Right lobe of liver (tissue), 6 donors: ENCODE data around the gene ARID4A. TPM values are rescaled to one million over a fixed set of nuclear protein-coding genes. Genes with fewer than 3 reads are reported as not detected.

Source experiments
- ATAC-seq, 4 donors: fragments of 200-7000 bp; cut with Tn5 transposase; one replicate each; pipeline ENCODE4 v1.9.1; 2020; ENCODE audit warnings: mild to moderate bottlenecking in 4 of 4, moderate library complexity in 4 of 4
- DNase-seq, 3 donors: peaks; one replicate each; pipeline ENCODE4 v3.0.0-alpha.2; 2020
- H3K27ac ChIP-seq, 3 donors: fragments of 200-600 bp; one replicate each; pipeline ENCODE4 v1.8.0; 2022
- H3K27me3 ChIP-seq, 2 donors: fragments of 200-600 bp; one replicate each; pipeline ENCODE4 v1.8.0; 2022
- H3K36me3 ChIP-seq, 4 donors: fragments of 200-600 bp; sonication (generic) in 1 of 4; one replicate each; pipeline versions ENCODE4 v1.5.1 to v1.8.0; 2017 to 2022; ENCODE audit warnings: control low read depth in 1 of 4
- H3K4me1 ChIP-seq, 4 donors: fragments of 200-600 bp; sonication (generic) in 1 of 4; one replicate each; pipeline versions ENCODE4 v1.5.1 to v1.8.0; 2017 to 2022; ENCODE audit warnings: control low read depth in 1 of 4
- H3K4me3 ChIP-seq, 3 donors: fragments of 200-600 bp; one replicate each; pipeline ENCODE4 v1.8.0; 2022
- H3K9me3 ChIP-seq, 4 donors: fragments of 200-600 bp; sonication (generic) in 1 of 4; one replicate each; pipeline versions ENCODE4 v1.5.1 to v1.8.0; 2017 to 2022; ENCODE audit warnings: control low read depth in 1 of 4
- POLR2A ChIP-seq: fragments of 450-650 bp; IDR thresholded peaks from one replicate; pipeline ENCODE4 v1.6.1; 2017; ENCODE audit warnings: antibody characterized with exemption, mild to moderate bottlenecking
- WGBS: methylation state at CpG from one replicate; pipeline ENCODE4 v1.1.6; 2018; ENCODE audit warnings: low coverage, low lambda C conversion rate; ENCODE audit not compliant: insufficient coverage; ENCODE audit errors: missing lambda C conversion rate; 5-methylcytosine and 5-hydroxymethylcytosine counted together
- intact Hi-C, 2 donors: fragments of 100-400 bp; cut with DNase I; formaldehyde crosslinking; loops; one replicate each; pipeline versions ENCODE4 v1.11.2 to v1.14.1; 2022
- total RNA-seq, 6 experiments: library from RNA; depleted of rRNA in 2 of 6; stranded (reverse); fragments of >200 nt in 2 of 6; fragmentation: NEBNext Ultra II Directional in 3 of 6; extraction: Animal tissue kit (Norgen Biotek cat#: 25700) in 3 of 6; gene quantifications; one replicate each; pipeline versions ENCODE4 v1.1.0 to v1.2.4, GENCODE V29; 2016 to 2023
- TF ChIP-seq, protein P1 (sequence below), 4 donors: fragments of 200-600 bp in 3 of 4; fragments of 450-650 bp in 1 of 4; IDR thresholded peaks; one replicate each; pipeline versions ENCODE4 v1.5.1 to v1.8.0; 2016 to 2022; ENCODE audit warnings: antibody characterized with exemption in 4 of 4, mild to moderate bottlenecking in 2 of 4
- donor health status: DM: no; HTN: yes; CAD: no.
- donor health status: DM: no; HTN: no; CAD: no.
- donor health status: DM: no; HTN: no; CAD: no.
- donor health status: DM: no; HTN: yes; CAD: no.
- donor health status: DM: no; HTN: yes; CAD: no.

Gene ARID4A
- total RNA-seq, 6 experiments from 2014 or later, result 7.6 to 22.1 (median 15.7) TPM

DNA sequence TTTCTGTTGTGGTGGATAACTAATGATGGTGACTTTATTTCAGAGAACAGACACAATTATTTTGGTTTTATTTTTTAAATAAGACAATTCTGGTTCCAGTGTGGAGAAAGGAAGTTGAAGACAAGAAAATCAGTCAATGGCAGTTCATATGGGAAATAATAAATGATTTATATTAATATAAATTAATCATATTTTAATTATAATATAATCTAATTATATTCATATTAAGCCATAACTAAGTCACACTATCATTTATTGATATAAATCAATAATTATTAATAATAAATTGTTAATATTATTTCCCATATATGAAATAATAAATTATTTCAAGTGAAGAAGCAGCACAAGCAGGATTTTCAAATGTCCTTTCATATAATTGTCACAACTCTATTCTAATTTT lies 100.1 kb downstream of the ARID4A start:
- Histone ChIP-seq H3K4me3 (no peak overlapping the region), H3K27ac (no peak overlapping the region), H3K4me1 (peaks cover 0 to 6% (median 2%) of the 10 kb centered on the region in 4 donors), H3K36me3 (no peaks in the 10 kb centered on the region), H3K27me3 (no peaks in the 10 kb centered on the region), H3K9me3 (no peaks in the 10 kb centered on the region)
- no peak for ATAC-seq
- intact Hi-C loops, result no loop called here
- DNase-seq, result no peak
- TF ChIP-seq, protein P1, sequence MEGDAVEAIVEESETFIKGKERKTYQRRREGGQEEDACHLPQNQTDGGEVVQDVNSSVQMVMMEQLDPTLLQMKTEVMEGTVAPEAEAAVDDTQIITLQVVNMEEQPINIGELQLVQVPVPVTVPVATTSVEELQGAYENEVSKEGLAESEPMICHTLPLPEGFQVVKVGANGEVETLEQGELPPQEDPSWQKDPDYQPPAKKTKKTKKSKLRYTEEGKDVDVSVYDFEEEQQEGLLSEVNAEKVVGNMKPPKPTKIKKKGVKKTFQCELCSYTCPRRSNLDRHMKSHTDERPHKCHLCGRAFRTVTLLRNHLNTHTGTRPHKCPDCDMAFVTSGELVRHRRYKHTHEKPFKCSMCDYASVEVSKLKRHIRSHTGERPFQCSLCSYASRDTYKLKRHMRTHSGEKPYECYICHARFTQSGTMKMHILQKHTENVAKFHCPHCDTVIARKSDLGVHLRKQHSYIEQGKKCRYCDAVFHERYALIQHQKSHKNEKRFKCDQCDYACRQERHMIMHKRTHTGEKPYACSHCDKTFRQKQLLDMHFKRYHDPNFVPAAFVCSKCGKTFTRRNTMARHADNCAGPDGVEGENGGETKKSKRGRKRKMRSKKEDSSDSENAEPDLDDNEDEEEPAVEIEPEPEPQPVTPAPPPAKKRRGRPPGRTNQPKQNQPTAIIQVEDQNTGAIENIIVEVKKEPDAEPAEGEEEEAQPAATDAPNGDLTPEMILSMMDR (IDR thresholded peaks at IDR 0.05), result no peak

DNA sequence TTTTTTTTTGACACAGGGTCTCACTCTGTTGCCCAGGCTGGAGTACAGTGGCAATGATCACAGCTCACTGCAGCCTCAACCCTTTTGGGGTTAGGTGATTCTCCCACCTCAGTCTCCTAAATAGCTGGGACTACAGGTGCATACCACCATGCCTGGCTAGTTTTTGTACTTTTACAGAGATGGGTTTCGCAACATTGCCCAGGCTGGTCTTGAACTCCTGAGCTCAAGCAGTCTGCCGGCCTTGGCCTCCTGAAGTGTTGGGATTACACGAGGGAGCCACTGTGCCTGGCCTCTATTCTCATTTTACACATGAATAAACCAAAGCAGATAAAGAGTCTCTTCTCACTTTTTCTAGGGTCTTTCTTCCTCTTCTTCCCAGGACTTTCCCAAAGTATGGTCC lies 100.5 kb downstream of the ARID4A start:
- 81% methylated on average over 3 of the region's 3 CpGs for WGBS
- ATAC-seq (no peak), DNase-seq (no peak)
- no peak overlapping the region for H3K4me3 ChIP-seq
- H3K4me1 ChIP-seq, result peaks cover 0 to 6% (median 2%) of the 10 kb centered on the region in 4 donors
- no peaks in the 10 kb centered on the region for H3K9me3 ChIP-seq
- no peaks in the 10 kb centered on the region for H3K27me3 ChIP-seq
- TF ChIP-seq, protein P1 (IDR thresholded peaks at IDR 0.05), result no peak
- TF ChIP-seq POLR2A, result no peak
- H3K27ac ChIP-seq, result no peak overlapping the region
- intact Hi-C loops, result no loop called here
- H3K36me3 ChIP-seq, result no peaks in the 10 kb centered on the region

DNA sequence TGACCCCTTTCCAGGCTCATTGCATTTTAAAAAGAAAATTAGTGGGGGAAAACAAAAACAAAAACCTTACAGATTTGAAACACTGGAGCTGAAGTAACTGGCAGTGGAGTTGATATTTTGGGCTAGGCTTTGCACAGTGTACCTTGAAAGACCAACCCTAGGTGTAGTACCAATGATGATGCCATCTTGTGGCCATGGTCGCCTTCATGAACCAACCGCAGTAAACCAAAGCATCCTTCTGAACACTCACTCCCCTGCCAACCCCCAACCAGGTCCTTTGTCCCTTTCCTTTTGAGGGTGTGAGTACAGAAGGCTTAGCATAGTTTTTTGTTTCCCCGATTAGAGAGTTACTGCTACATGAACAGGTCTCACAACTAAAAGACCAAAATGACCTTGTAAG lies 103.2 kb downstream of the ARID4A start:
- H3K4me3 ChIP-seq, result no peak overlapping the region
- intact Hi-C loops, result no loop called here
- no peaks in the 10 kb centered on the region for H3K27me3 ChIP-seq
- TF ChIP-seq, protein P1 (IDR thresholded peaks at IDR 0.05), result peak in 2 of 4 donors; percentile 19 to 31
- no peak for TF ChIP-seq POLR2A
- WGBS, result 70% methylated on average over 1 of the region's 3 CpGs
- DNase-seq (no peak), ATAC-seq (peak; percentile 46 to 65 (median 62))
- H3K9me3 ChIP-seq, result no peaks in the 10 kb centered on the region
- H3K36me3 ChIP-seq, result no peaks in the 10 kb centered on the region
- peaks cover 0 to under 1% (median 0%) of the 10 kb centered on the region in 4 donors for H3K4me1 ChIP-seq
- H3K27ac ChIP-seq, result no peak overlapping the region

DNA sequence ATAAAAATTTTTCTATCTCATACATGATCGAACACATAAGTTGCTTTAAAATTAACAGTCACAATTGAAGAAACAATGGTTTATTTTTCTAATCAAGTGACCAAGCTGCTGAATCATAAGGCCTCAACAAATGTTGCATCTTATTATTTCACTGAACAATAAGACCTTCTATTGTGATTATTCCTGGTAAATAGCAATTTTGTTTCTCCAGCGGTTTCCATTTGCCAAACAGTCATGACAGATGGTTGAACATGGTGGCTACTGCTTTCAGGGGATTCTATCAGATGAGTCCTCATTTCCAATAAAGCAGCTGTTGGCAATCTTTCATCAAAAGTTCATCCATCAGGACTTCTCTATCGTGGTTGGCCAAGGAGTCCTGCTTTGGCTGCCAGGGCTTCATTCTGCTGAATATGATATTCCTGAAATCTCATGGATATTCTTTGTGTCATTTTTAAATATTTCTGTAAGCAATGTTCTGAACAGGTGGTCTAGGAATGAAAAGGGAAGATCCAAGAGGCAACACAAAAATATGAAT lies 110.4 kb downstream of the ARID4A start:
- Histone ChIP-seq H3K27ac (no peak overlapping the region), H3K36me3 (peaks cover 0 to 29% (median 10%) of the 10 kb centered on the region in 4 donors), H3K9me3 (no peaks in the 10 kb centered on the region), H3K4me1 (no peaks in the 10 kb centered on the region), H3K27me3 (no peaks in the 10 kb centered on the region), H3K4me3 (no peak overlapping the region)
- intact Hi-C loops, result no loop called here
- TF ChIP-seq, protein P1 (IDR thresholded peaks at IDR 0.05), result no peak
- TF ChIP-seq POLR2A, result no peak
- ATAC-seq (no peak), DNase-seq (no peak)
- WGBS, result 88% methylated on average over 3 of the region's 3 CpGs

DNA sequence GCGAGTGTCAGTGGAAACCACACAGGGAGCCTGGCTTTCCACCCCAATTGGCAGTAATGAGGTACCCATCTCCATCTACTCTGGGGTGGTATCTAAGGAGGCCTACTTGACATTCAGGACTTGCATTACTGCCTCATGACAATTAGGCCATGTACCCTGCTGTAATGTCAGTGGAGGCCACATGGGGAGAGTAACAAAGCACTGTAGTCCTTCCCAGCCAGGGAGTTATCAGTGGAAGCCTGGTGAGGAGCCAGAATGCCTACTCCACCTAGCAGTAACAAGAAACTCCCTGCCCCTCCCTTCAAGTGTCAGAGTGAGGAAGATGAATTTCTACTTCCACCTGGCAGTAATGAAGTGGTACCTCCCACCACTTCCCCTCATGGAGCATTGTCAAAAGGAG lies 116.5 kb downstream of the ARID4A start:
- ATAC-seq, result peak in 1 of 4 donors; percentile 46
- Histone ChIP-seq H3K27ac (no peak overlapping the region), H3K4me1 (no peaks in the 10 kb centered on the region), H3K9me3 (no peaks in the 10 kb centered on the region), H3K36me3 (peaks cover 0 to 24% (median 8%) of the 10 kb centered on the region in 4 donors), H3K27me3 (no peaks in the 10 kb centered on the region), H3K4me3 (no peak overlapping the region)
- intact Hi-C loops, result no loop called here
- TF ChIP-seq, protein P1 (IDR thresholded peaks at IDR 0.05), result no peak
- no peak for TF ChIP-seq POLR2A
- no peak for DNase-seq
- WGBS, result 100% methylated on average over 1 of the region's 1 CpG
